Activated T-helper 1 cell treated with Interleukin-2 at 50 U/mL for 16 hours (primary cell): Measurements from ENCODE around the gene CA12.
"Not testable (repeated sequence)": the region's sequence is repeated elsewhere in the genome, so short reads cannot be mapped to it uniquely, and the experiment has no call there.

ENCODE experiments used
- DNase-seq: peaks from one replicate; pipeline ENCODE4 v3.0.0-alpha.2; 2020; ENCODE audit warnings: low read depth

Gene CA12

DNA sequence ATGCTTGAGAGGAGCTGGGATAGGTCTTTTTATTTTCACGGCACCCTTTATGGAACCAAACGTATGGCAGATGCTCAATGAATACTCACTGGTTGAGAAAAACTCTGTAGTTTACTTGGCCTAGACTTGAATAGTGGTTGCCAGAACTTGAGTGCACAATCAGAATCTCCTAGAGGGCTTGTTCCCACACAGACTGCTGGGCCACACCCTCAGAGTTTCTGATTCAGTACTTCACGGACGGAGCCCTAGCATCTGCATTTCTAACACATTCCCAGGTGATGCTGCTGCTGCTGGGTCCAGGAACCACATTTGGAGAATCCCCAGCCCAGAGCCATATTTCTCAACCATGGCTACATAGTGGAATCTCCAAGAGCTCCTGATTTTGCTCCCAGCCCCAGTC lies 24.6 kb downstream of the CA12 start:
- DNase-seq = no peak

DNA sequence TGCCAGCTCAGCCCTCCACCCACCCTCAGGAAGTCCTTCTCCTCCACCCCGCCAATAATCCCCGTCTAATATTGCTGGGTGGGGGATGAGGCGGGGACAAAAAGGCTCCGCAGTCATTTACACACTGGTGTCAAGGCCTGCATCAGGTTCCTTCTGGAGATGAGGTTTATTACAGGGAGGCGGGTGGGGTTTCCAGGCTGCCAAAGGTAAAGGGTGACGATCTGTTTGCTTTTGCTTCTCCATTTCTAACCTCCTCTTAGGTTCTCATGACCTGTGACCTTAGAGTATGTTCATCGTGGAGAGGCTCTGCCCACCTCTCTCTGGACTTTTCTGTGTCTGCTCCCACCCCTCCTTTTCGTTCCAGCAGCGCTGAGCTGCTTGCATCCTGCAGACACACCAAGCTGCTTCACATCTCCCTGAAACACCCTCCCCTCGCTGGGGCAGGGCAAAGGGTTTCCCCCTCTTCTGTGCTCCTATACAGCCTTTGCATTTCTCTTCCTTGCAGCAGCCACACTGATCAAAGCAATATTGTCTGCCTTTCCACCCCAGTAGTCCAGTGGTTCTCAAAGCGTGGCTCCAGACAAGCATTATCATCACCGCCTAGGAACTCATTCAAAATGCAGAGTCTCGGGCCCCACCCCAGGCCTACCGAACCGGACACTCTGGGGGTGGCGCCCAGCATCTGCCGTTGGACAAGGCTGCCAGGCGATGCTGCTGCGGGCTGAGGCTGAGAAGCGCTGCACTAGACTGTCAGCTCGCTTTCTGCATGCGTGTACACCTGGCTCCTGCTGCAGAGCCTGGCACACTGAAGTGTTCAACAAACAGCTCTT lies 26.6 kb downstream of the CA12 start:
- no peak for DNase-seq

DNA sequence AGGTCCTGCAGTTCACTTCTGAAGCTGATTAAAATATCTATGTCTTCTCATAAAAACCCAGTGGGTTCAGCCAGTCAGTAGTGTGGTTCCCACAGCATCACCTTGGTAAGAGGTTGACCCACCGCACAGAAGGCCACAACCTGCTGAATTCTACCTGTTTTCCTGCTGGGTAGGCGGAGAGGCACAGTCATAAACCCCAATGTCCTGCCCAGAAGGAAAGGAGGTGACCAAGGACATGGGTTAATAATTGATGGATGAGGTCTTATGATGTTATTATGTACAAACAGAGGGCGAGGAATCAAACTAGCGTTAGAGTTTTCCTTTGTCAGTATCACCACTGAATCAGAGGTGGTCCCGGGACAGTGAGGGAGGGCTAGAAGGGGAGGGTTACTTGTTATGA lies 27.8 kb downstream of the CA12 start:
- no peak for DNase-seq

DNA sequence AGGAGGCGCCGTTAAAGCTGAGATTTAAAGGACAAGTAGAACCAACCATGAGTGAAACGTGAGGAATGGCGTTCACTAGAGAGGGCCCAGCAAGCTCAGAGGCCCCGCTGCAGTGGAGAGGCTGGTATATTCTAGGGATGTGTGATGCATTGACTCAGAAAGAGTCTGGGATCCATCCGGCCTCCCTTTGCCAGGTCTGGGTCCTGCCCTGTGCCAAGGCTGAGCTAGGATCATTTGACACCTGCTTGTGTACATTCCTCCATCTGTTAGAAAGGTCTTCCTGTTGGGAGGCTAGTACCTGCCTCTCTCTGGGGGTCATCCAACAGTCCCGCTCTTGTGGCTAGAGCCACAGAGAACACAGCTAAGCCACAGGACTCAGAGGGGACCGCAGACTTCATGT lies 28.4 kb downstream of the CA12 start:
- no peak for DNase-seq

DNA sequence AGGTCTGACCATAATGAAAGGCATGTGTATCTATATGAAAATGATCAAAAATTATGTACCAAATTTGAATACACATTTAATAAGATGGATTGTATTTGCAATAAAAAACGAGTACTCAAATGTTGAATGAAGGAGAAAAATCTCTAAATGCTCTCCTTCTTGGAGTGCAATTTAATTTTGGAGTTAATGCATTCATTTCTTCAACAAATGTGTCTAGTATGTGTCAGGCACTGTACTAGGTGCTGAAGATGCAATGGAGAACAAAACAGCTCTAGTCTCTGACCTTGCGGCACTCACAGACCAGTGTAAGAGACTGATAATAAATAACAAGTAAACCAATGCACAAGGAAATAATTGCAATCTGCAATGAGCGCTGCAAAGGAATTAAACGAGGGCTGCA lies 28.8 kb downstream of the CA12 start:
- DNase-seq = no peak

DNA sequence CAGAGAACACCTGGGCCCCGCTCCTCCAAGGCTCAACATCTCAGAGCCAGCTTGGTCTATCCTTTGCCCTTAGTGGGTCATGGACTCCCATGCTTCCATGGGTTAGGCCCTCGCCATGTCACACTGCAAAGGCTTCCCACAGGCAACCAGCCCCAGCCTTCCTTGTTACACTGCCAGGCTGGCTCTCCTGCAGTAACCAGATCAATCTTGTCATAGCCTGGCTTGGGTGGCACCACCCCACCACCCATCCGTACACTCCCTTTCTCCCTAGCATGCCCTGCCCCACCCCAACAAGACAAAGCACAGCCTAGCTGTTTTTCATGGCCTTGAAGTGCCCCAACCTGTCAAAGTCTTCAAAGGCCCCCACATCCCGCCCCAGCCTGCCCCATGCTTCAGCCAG lies 30.5 kb downstream of the CA12 start:
- DNase-seq = no peak

DNA sequence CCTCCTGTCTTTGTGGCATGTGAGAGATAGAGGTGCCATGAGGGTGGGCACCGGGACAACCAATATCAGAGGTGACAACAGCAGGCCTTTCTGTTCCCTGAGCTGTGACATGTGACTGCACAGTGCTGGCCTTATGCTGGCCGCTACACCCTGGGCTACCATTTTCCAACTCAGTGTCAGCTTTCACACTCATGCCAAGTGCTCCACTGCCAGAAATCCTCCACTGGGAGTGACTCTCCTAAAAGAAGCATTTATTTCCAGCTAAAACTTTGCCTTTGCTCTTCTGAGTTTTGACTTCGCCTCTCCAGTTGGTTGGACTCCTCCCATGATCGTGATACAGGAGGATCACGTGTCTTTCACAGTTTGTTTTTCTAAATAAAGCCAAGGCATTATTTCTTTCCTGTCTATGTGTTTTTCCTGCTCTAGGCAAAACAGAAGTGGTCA lies 31.4 kb downstream of the CA12 start:
- no peak for DNase-seq

DNA sequence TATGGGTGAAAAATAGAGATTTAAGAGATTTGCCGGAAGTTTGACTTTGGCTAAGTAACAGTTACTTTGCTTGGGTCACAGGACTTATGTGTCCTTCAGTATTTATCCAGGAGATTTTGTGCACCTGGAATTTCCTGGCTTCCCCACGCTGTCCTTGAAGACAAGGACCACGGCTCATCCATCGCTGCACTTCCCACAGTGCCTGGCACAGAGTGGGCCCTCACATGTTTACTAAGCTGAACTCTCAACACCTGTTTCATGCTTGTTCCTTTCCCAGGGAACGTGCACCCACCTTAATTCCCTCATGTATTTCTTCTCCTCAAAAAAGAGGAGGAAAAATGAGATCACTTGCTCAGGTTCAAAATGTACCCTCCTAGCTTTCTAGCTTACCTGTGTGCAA lies 32.0 kb downstream of the CA12 start:
- no peak for DNase-seq

DNA sequence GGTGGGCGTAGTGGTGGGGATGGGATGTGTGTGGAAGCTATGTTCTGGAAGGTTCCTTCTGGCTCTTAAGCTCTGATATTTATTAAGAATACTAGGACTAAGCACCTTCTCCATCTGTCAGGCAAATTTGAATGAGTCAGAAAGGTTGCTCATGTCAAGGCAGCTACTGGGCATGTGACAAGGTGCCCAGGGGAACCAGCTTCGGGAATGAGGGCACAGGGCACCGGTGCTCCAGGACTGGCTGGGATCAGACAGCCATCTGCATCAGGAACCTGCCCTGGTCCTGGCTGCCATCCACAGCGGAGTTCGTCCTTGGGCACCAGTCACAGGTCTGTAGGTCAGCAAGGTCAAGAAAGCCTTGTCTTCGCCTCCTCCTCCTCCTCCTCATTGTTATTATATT lies 32.5 kb downstream of the CA12 start:
- no peak for DNase-seq

DNA sequence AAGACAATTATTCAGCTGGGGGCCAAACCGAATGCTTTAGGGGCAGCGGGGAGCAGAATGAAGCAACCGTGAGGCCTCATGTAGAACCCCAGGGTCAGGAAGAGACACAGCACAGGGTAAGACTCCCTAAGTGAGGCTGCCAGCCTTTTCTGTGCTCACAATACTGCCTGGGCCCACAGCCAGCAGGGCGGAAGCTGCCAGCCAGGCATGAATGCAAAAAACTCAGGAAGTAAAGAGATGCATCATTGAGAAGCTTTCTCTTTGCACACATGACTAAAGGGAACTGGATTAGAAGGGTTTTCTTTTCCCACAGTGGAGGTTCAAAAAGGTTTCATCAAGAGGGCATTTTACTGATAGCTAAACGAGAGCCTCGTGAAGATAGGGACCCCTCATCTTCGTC lies 33.3 kb downstream of the CA12 start:
- DNase-seq = no peak

DNA sequence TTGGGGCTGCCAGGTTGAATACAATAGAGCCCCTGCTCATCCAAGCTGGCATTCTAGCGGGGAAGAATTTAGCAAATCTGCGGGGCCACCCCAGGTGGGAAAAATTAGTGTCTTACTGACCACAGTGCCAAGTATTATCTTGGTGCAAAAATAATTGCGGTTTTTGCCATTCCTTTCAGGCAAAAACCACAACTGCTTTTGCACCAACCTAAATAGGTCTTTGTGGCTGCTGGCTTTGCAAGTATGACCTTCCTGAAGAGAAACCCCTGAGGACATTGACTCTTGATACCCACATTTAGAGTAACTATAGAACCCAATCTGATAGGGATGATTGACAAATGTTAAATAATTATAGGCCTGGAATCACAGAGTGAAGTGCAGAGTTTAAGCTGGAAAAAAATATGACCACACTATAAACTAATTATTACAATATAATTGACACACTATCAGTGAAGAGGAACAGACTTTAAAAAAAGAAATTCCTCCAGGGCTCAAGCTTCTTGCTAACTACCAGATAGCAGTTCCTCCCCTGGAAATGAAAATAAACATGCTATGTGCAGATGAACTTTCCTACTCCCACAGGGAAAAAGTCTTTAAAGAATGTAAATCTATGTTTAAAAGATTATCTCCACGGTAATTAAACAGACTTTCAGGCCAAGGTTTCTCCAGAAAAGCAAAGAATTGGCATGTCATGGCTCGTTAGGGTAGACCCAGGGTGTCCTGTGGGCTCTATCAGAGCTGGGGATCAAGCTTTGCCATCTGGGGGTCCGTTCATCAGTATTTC lies 34.4 kb downstream of the CA12 start:
- no peak for DNase-seq

DNA sequence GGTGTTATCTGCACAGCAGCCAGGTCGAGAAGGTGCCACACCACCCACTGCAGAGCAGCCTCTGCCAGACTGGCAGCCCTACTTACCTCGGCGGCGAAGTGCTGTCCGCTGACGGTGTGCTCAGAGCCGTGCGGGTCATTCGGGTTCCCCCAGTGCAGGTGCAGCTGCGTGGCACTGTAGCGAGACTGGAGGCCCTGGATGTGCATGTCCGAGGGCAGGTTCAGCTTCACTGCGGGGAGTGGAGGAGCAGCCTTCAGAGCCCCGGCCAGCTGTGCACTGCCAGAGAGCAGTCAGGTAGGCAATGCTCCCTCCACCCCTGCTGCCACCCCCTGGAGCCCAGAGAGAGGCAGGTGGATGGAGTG lies 36.3 kb downstream of the CA12 start:
- DNase-seq = no peak

DNA sequence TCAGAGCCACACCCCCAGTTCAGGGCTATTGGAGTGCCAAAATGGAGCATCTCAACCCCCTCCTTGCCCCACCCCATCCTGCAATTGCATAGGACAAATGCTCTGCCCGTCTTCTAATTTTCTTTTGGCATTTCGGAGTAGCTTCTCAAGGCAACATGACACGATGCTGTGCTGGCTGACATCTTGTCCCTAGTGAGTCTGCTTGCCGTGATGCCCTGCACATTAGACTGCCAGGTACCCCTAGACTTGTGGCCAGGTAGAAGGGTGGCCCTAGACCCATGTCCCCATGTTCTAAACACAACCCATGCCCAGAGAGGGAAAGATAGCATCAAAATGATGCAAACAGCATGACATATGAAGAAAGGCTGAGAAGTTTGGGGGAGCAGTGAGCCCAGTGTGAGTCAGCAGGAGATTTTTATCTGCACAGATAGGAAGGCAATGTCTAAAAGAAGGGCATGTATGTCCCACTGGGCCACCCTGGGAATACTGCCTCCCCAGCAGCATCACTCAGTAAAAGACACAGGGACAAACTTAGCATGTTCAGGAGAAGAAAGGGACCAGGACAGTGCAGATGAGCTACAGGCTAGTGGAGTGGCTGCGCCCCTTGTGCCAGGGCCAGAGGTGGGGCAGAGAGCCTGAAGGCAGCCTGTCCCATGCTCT lies 36.8 kb downstream of the CA12 start:
- no peak for DNase-seq

DNA sequence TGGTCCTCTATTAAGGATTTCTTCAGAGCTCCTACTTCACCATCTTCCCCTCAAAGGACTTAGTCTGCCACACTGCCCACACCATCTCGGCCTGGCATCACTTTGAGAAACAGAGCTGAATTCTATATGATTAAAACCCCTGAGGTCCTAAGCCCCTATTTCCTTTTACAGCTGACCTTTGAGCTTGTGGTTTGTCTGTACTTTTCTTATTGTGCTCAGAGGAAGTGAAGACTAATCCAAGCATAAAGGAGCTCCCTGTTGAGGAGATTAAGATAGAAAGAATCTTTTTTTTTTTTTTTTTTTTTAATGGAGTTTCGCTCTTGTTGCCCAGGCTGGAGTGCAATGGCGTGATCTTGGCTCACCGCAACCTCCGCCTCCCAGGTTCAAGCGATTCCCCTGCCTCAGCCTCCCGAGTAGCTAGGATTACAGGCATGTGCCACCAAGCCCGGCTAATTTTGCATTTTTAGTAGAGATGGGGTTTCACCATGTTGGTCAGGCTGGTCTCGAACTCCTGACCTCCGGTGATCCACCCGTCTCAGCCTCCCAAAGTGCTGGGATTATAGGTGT lies 38.6 kb downstream of the CA12 start:
- not testable (repeated sequence) for DNase-seq

DNA sequence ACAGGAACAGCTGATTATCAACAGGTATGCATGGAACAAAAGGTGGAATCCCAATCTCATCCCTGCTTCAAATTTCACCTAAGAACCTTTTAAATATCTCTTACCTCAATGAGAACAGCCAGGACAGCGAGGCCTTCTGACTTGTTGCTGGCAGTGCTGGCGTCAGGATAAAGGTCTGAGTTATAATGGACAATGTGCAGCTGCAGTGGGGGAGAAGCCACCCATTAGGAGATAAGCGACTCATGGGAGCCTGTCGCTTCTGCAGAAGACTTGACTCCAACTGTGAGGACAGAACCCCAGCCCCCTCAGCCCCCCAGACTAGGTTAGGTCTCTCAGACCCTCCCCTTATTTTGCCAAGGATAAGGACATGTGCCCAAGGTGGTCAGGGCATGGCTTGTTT lies 39.7 kb downstream of the CA12 start:
- no peak for DNase-seq

DNA sequence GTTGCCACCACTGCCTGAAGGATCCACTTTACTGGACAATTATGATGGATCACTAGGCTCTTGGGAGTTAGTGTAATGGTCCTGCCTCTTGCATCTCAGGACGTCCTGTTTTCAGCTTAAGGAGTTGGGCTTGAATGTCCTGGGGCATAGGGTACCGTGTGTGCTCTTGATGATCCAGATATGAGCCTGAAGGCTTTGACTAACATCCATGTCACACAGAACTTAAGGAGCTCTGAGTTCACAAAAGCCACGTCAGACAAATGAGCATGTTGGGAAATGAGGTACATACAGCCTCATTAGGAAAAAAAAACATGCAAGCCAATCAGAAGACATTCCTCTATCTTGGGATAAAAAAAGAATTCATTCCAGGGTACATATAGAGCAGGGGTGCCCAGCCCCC lies 40.8 kb downstream of the CA12 start:
- DNase-seq = no peak

DNA sequence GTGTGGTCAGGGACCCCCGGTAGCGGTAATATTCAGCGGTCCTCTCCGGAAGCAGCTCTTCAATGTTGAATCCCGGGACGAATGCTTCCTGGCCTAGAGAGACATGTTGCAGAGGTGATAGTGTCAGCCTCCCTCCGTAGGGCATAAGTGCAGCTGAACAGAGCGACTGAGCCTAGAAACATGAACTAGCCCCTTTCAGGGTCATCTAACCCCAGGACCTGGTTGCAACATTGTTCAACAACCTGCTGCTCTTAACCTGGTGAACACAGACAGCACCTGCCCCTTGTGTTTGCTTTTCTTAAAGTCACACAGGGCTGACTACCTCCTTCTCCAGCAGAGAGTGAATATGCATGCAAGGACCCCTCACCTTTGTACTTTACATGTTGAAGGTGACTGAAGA lies 41.3 kb downstream of the CA12 start:
- DNase-seq = no peak

DNA sequence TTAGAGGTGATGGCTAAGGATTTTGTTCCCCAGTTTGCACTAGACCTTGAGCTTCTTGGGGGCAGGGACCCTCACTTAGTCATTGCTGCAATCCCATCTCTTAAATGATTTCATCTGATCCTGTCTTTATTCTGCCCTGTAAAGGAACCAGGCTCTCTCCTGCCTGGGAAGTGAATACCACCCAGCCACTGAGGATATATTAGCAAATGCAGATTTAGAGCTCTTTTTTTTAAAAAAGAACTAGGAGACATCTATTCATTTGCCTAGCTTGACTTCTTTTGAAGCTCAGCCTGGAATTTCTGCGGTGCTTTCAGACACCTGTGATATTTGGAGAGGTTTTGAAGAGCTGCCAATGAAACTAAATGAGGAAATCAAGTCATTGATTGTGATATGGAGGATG lies 41.8 kb downstream of the CA12 start:
- DNase-seq = no peak

DNA sequence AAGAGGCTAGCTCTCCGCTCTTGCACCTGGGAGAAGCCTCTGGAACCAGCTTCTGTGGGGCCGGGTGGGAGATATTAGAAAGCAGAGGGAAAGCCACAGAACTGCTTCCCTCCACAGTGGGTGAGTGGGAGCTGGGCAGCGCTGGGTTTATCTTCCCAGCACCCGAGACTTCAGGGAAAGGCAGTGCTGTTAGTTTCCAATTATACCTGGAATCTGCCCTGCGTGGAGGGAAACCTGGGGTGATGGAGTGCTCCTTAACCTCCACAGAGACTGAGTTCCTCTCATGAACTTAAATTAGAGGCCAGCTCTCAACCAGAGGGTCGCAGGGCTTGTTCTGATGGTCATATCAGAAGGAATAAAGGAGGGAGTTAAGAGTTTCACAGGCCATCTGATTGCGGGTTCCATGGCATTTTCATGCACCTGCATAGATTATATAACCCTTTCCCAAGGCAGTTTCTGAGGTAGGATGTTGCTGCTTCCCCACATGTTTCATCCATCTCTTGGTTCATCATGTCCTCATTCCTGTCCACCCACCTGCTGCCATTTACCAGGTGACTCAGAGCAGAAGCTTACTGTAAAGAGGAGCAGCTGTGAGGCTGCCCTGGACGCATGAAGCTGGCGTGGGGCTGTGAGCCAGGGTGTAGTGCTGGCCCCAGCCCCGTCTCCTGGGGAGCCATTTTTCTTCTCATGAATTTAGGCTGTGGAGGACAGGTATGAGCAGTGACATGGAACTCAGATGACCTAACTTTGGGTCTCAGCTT lies 42.5 kb downstream of the CA12 start:
- no peak for DNase-seq

DNA sequence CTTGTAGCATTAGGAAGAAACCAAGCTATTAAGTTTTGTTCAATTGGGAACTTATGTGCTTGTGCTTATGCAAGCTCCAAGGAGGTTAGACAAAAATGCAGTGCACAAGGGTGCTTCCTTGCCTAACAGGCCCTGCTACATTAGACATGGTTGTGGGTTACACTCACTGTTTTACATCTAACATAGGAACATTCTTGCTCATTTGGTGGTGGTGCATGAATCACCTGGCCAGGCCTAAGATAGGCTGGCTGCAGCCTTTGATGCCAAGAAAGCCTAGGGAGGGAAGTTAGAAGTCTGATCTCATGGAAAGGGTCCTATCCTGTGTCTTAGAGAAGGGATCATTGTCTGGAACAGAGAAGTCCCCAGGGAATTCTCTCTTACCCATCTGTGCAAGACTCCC lies 43.5 kb downstream of the CA12 start:
- no peak for DNase-seq

DNA sequence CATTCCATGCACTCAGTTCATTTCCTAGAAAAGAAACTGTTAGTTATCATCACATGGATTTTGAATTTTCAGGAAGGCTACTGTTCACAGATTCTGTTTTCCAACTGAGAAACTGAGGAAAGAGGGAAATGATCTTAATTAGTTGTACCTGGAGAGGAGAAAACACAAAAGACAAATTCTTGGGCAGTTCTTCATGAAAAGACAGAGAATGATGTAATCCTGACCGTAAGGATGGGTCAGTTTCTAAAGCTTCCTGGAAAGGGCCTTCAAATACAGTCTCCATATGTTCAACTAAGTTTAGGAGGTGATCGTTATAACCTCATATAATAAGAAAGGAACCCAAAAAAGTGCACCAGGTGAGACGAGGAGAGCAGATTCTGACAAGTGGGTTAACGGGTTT lies 44.6 kb downstream of the CA12 start:
- no peak for DNase-seq
